Measurements from ENCODE around the gene CD164L2. TPM values are rescaled to one million over a fixed set of nuclear protein-coding genes. Genes with fewer than 3 reads are reported as not detected.

Gene CD164L2
- total RNA-seq, 4 donors from 2014 or later: not detected

DNA sequence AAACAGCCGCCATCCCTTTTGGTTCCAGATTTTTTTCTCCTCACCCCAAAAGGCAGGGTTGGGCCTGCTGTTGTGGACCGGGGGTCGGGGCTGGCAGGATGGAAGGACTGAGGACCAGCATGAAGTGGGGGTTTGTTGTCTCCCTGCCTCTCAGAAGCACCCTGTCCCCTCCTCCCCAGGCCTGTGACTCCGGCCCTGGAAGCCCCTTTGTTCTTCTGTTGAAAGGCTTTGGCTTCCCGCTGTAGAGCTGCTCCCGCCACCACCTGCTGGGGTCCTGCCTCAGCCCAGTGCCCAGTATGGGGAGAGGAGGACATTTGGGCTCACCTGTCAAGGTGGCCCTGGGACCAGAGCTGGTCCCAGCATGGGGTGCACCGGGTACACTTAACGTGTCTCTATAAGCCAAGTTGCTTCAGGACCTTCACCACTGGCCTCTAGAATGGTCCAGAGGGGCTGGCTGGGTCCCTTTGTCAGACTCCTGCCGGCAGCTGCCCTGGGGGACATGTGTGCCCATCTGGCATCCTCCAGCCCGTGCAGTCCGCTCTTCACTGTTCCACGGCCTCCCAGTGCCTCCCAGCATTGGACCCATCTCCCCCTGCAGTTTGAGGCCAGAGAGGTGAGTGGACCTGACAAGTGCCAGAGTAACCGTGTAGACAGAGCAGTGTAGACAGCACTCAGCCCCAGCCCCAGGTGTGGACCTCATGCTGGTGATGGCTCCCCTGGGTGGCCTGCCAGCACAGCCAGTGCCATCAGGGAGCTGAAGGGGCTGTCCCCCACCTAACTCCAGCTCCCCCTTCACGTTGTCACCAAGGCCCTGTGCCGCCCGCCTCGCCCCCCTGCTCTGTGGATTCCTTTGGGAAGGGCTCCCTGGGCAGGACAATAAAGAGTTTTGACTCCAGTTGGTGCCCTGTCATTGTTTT is 47.4 kb downstream of the CD164L2 start:
- 88% methylated on average over 16 of the region's 17 CpGs for WGBS
- H3K4me3 ChIP-seq: no peak overlapping the region
- no peaks in the 10 kb centered on the region for H3K9me3 ChIP-seq
- no peak overlapping the region for H3K27ac ChIP-seq (replicated peaks in 1 of 4)
- no peak for DNase-seq (ENCODE audit: extremely low spot score)
- peaks cover 23 to 77% (median 63%) of the 10 kb centered on the region in 4 donors for H3K36me3 ChIP-seq
- intact Hi-C loops (cut with DNase I): loop anchor here (10.0 kb wide), 1 partner anchor 49 kb away; the partner anchor contains the start of gene CD164L2
- peaks cover 0 to 19% (median 8%) of the 10 kb centered on the region in 4 donors for H3K4me1 ChIP-seq
- H3K27me3 ChIP-seq: no peaks in the 10 kb centered on the region
- TF ChIP-seq, protein P1, sequence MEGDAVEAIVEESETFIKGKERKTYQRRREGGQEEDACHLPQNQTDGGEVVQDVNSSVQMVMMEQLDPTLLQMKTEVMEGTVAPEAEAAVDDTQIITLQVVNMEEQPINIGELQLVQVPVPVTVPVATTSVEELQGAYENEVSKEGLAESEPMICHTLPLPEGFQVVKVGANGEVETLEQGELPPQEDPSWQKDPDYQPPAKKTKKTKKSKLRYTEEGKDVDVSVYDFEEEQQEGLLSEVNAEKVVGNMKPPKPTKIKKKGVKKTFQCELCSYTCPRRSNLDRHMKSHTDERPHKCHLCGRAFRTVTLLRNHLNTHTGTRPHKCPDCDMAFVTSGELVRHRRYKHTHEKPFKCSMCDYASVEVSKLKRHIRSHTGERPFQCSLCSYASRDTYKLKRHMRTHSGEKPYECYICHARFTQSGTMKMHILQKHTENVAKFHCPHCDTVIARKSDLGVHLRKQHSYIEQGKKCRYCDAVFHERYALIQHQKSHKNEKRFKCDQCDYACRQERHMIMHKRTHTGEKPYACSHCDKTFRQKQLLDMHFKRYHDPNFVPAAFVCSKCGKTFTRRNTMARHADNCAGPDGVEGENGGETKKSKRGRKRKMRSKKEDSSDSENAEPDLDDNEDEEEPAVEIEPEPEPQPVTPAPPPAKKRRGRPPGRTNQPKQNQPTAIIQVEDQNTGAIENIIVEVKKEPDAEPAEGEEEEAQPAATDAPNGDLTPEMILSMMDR (IDR thresholded peaks at IDR 0.05): no peak
- TF ChIP-seq POLR2A (IDR thresholded peaks at IDR 0.05; ENCODE audit: low read depth) (no peak), EP300 (IDR thresholded peaks at IDR 0.05) (no peak), POLR2AphosphoS5 (IDR thresholded peaks at IDR 0.05) (no peak)

DNA sequence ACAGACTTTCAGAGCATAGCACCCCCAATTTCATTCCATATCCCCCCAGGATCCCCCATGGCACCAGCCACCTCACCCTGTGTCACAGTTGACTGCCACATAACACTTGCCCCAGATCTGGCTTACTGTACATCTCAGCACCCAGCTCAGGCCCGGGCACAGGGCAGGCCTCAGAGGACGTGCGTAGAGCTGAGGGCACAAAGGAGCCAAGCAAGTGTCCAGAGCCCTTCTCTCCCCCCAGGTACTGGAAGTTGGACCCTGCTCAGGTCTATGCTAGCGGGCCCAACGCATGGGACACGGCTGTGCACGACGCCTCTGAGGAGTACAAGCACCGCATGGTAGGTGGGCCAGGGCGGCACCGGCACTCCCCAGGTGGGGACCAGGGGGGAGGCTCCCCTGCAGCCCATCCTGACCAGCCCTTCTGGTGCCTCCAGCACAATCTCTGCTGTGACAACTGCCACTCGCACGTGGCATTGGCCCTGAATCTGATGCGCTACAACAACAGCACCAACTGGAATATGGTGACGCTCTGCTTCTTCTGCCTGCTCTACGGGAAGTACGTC is 49.3 kb downstream of the CD164L2 start:
- H3K9me3 ChIP-seq: no peaks in the 10 kb centered on the region
- 90% methylated on average over 12 of the region's 17 CpGs for WGBS
- peaks cover under 1 to 21% (median 10%) of the 10 kb centered on the region in 4 donors for H3K4me1 ChIP-seq
- TF ChIP-seq, protein P1 (IDR thresholded peaks at IDR 0.05): no peak
- TF ChIP-seq EP300 (IDR thresholded peaks at IDR 0.05) (no peak), POLR2AphosphoS5 (IDR thresholded peaks at IDR 0.05) (no peak), POLR2A (IDR thresholded peaks at IDR 0.05; ENCODE audit: low read depth) (no peak)
- no peak overlapping the region for H3K27ac ChIP-seq (replicated peaks in 1 of 4)
- peaks cover 23 to 94% (median 69%) of the 10 kb centered on the region in 4 donors for H3K36me3 ChIP-seq
- intact Hi-C loops (cut with DNase I): loop anchor here (10.0 kb wide), 1 partner anchor 51 kb away; the partner anchor contains the start of gene CD164L2
- no peak overlapping the region for H3K4me3 ChIP-seq
- no peaks in the 10 kb centered on the region for H3K27me3 ChIP-seq
- no peak for DNase-seq (ENCODE audit: extremely low spot score)

DNA sequence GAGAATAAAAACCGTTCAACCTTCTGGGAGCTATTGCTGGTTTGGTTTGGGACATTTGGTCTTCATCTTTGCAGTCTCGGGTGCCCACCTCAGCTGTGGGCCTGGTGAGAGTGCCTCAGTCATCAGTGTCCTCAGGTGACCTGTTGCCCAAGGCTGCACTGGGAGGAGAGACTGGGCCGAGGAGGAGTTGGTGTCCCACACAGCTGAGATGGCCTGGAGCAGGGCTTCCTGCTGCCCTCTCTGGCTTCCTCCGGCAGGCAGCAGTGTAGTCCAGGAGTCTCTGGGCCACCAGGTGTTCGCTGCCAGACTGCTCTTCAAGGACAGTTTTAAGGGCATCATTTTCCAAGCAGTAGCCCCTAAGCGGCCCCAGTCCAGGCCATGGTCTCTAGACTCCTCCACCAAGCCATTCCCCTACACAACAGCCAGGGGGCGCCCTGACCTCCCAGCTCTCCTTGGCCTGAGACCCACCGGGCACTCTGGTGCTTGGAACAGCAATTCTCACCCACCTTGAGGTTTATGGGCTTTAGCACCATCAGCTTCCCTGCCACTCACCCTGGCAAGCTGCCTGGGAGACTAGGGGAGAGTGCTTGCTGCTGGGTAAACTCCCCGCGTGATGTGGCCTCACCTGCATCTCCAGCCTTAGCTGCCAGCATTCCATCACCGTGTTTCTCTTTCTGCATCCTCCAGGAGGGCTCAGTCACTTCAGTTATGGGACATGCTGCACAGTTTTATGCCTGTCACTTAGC is 50.4 kb downstream of the CD164L2 start:
- intact Hi-C loops (cut with DNase I): loop anchor here (10.0 kb wide), 1 partner anchor 52 kb away; the partner anchor contains the start of gene CD164L2
- no peak overlapping the region for H3K27ac ChIP-seq (replicated peaks in 1 of 4)
- peaks cover 23 to 95% (median 72%) of the 10 kb centered on the region in 4 donors for H3K36me3 ChIP-seq
- peaks cover 3 to 30% (median 19%) of the 10 kb centered on the region in 4 donors for H3K4me1 ChIP-seq
- no peaks in the 10 kb centered on the region for H3K27me3 ChIP-seq
- WGBS: 80% methylated on average over 8 of the region's 11 CpGs
- DNase-seq (ENCODE audit: extremely low spot score): no peak
- H3K9me3 ChIP-seq: no peaks in the 10 kb centered on the region
- no peak overlapping the region for H3K4me3 ChIP-seq
- TF ChIP-seq POLR2A (IDR thresholded peaks at IDR 0.05; ENCODE audit: low read depth): no peak
- no peak for TF ChIP-seq POLR2AphosphoS5 (IDR thresholded peaks at IDR 0.05)
- TF ChIP-seq, protein P1 (IDR thresholded peaks at IDR 0.05): peak; percentile 70 to 90 (median 71)
- TF ChIP-seq EP300 (IDR thresholded peaks at IDR 0.05): no peak

DNA sequence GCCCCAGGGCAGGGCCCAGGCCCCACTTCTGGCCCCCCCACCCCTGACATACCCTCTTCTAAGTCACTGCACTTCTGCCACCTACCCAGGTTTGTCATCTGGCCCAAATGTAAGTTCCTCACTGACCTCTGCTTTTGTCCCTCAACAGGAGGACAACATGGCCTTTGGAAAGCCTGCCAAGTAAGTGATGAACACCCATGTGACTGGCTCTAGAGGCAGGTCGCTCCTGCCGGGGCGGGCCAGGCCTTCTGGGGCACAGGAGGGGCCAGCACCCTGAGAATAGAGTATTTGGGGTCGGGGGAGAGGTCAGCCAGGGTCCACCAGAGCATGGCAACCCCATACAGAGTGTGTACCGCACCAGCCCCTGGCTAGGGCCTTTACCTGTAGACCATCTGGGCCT is 51.2 kb downstream of the CD164L2 start:
- Histone ChIP-seq H3K36me3 (peaks cover 23 to 95% (median 73%) of the 10 kb centered on the region in 4 donors), H3K4me3 (no peak overlapping the region), H3K4me1 (peaks cover 11 to 38% (median 25%) of the 10 kb centered on the region in 4 donors), H3K27ac (replicated peaks in 1 of 4) (no peak overlapping the region), H3K9me3 (no peaks in the 10 kb centered on the region), H3K27me3 (no peaks in the 10 kb centered on the region)
- TF ChIP-seq, protein P1 (IDR thresholded peaks at IDR 0.05): no peak
- TF ChIP-seq POLR2A (IDR thresholded peaks at IDR 0.05; ENCODE audit: low read depth): no peak
- TF ChIP-seq EP300 (IDR thresholded peaks at IDR 0.05): no peak
- no peak for TF ChIP-seq POLR2AphosphoS5 (IDR thresholded peaks at IDR 0.05)
- intact Hi-C loops (cut with DNase I): loop anchor here (10.0 kb wide), 1 partner anchor 53 kb away; the partner anchor contains the start of gene CD164L2
- WGBS: 67% methylated on average over 3 of the region's 5 CpGs
- no peak for DNase-seq (ENCODE audit: extremely low spot score)
